ENCODE data around the gene OTOG.

The OTOG gene

GRCh38 chr11:17540807-17541206, 6.3 kb upstream of the OTOG start:
- DNase-seq: no peak

DNA sequence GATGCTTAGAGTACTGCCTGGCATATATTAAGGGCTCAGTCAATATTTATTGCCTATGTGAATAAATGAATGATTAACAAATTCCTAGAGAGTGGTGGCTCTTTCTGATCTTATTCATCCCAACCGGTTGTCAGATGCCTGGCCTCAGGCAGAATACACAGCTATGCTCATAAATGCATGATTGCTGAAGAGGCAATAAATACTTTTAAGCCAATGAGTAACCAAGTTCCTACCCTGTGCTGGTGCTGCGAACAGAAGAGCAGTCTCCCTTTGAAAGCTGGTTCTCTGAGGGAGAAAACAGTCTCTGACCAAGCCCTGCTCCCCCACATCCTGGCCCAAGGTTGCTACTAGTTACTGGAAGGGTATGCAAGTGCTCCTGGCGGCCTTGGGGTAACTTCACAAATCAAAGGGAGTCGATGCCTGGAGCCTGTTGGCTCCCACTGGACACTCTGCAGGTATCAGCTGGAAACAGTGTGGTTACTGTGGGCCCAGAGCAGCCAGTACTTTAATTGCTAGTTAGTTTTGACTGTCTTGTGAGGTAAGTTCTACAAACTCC, 5.7 kb upstream of the OTOG start:
- DNase-seq: no peak

- no peak for DNase-seq
Measured at GRCh38 chr11:17542249-17542648, 4.8 kb upstream of the OTOG start.

DNA sequence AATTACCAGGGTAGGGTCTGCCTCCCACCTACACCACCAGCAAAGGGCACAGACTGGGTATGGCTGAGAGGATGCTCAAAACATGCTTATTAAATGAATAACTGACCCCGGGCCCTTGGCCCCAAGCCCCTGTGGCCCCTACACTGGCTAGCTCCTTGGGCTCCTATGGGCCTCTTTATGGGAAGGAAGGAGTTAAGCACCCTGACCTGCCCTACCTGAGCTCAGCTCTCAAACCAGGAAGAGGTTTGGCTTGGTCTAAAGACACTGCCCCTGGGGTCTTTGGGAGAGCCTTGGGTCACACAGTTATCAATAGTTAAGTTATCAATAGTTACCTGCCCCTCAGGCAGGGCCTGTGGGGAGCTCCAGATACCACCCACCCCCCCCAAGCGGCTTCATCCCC, 4.0 kb upstream of the OTOG start:
- DNase-seq: no peak

DNA sequence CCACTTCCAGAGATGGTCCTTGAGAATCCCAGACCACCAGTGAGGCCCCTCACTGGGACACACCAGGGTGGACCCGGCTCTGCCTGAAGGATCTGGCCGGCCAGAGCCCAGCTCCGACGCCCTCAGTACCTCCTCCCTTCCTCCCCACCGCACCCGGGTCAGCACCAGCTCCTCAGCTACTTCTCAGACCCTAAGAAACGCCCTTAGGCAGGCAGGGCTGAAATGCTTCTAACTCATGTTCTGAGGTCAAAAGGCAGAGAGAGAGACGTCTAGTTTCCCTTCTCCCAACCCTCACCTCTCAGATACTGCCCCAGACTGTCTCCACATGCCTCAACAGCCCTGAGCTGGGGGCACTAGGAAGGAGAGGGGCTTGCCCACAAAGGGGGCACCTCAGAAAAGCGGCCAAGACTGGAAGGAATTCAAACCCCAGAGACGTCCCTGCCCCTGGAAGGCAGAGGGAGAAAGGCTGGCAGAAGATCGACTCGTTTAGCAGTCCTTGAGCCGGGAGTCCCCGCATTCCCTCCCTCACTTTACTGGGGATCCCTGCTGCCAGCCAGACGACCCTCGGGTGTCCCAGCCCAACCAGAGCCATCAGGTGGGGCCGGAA, 3.4 kb upstream of the OTOG start:
- no peak for DNase-seq

- DNase-seq: no peak
Measured at GRCh38 chr11:17544181-17544622, 2.9 kb upstream of the OTOG start, which contains the start of gene USH1C. Gene USH1C (minus strand): TSS chr11:17544416. CDS start chr11:17544307, 109 bp downstream.

- DNase-seq: no peak
Measured at GRCh38 chr11:17546240-17546639, 819 bp upstream of the OTOG start.

DNA sequence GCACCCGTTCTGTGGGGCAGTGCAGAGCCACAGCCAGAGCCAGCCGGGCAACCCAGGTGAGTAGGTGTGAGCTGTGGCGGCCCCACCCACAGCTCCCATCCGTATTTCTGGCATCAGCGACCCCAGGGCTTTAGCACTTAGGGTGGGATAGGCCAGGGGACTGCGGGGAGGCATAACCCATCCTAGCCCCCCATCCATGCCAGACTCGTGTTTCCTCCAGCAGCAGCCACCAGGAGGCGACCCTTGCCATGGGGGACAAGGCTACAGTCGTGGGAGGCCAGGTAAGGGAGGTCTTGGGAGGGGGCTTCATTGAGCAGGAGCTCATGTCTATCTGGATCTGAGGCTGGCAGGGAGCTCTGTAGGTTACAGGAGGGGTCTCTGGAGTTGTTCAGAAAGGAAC, 873 bp downstream of the OTOG start:
- no peak for DNase-seq

DNA sequence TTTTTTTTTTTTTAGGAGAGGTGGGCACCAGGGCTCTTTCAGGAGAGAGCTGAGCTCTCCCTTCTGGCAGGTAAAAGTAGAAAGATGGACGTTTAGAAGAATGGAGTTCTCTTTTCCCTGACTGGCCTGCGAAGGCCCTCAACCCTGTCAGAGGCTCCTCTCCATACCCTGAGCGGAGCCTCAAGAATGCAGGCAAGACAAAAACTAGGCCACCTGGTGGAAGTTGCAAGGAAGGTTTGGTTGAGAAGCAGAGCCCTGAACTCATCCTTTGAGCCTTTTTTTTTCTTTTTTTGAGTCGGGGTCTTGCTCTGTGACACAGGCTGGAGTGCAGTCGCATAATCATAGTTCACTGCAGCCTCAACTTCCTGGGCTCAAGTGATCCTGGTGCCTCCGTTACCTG, 1.4 kb downstream of the OTOG start:
- DNase-seq: no peak

DNA sequence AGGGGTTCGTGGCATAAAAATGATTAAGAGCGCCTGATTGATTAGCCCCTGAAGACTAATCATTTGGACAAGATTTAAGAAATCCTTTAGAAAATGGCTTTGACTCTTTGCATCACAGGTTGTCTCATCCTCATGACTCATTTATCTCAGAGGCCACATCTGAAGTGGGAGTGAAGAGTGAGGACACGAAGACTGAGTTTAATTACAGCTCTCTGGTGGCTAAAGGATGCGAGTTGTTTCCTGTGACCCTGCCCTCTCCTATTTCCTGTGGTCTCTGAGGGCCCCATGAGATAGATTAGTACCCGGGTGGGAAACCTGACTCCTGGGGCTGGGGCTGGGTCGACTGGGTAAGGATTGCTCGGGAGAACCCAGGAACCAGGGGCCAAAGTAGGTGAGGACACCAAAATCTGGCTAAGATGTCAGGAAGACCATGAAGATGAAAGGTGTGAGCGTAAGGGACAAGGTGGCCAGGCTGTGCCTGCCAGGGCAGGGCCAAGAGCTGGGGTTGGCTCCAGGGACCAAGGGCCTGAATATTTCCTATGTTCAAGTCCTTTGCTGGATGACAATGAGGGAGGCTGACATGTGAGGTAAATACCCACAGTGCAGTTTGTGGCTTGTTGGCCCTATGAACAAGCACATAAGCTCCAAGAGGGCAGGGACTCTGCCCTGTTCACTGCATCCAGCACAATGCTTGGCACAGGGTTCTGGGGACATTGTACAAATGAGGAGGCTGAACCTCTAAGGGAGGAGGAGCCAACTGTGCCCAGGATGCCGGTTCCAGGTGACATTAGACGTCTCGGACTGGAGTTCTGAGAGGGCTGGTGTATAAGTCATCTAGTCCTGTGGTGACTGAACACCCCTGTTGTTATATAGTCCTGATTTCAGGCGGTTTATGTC, 3.6 kb downstream of the OTOG start:
- DNase-seq: no peak

DNA sequence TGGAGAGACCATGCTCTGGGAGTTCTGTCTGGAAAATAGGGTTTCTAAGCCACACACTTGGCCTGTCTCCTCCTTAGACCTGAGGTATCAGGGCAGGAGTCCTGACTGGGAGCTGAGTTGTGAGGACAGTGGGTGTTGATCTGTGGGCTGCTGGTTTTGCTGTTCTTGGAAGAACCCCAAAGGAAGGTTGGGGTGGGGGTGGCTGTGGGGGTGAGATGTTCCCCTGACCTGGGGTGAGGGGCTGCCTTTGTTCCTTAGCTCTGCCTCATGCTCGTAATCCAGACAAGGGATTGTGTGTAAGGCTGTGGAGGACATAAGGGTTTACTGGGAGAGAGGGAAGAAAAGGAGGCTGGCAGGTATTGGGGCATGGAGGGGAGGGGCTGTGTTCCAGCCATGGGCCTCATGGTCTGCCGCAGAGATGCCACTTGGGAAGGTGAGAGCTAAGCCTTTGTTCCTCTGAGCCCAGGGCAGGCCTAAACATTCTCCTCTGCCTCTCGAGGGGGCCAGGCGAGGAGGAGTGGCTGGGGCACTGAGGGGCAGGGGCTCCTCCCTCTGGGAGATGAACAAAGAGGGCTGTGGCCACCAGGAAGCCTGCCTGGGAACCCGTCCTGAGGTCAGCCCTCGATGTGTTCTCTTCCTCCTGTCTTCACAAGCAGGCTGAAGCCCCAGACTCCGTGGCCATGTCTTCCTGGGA, 4.4 kb downstream of the OTOG start:
- DNase-seq: no peak

DNA sequence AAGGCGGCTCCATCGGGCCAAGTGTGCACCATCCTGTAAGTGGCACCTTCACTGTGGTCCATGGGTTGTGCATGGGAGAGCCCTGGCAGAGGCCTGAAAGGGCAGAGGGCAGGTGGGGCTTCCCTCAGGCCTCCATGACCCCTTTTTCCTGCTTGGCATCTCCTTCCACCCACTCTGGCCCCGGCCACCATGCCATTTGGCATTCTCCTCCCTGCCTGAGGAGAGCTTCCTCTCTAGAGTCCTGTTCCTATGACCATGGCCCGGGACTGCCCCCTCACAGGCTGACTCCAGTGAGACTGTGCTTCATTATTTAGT, 4.9 kb downstream of the OTOG start:
- no peak for DNase-seq

- no peak for DNase-seq
Measured at GRCh38 chr11:17552392-17553248, 5.6 kb downstream of the OTOG start.

- no peak for DNase-seq
Measured at GRCh38 chr11:17553249-17553546, 6.1 kb downstream of the OTOG start.

GRCh38 chr11:17554487-17554886, 7.4 kb downstream of the OTOG start:
- no peak for DNase-seq

- no peak for DNase-seq
Measured at GRCh38 chr11:17556999-17557398, 9.9 kb downstream of the OTOG start.

DNA sequence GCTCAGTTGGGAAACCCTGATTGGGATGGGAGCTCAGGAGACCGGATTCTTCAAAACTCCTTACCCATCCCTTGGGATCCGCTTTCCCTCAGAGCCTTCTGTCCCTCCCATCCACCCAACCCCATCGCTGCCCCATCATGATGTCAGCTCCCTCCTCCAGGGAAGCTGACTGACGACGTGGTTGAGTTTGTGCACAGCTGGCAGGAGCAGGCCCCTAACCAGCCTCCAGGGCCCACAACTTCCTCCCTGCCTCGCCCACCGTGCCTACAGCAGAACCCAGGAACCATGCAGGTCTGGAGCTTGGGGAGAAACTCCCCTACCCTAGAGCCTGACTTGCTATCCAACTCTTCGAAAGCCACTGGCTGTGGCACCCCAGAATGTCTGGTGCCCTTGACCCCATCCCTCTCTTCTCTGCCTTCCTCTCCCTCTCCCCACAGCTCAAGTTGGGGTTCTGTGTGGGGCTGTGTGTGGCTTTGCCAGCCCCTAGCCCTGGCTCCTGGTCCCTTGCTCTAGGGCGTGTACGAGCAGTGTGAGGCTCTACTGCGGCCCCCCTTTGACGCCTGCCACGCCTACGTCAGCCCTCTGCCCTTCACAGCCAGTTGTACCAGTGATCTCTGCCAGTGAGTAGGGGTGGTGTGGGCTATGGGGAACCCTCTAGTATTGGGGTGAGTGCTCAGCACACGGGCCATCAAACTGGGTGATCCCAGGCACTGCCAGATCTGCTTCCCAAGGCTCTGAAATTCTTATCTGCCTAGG, 11.1 kb downstream of the OTOG start:
- no peak for DNase-seq

DNA sequence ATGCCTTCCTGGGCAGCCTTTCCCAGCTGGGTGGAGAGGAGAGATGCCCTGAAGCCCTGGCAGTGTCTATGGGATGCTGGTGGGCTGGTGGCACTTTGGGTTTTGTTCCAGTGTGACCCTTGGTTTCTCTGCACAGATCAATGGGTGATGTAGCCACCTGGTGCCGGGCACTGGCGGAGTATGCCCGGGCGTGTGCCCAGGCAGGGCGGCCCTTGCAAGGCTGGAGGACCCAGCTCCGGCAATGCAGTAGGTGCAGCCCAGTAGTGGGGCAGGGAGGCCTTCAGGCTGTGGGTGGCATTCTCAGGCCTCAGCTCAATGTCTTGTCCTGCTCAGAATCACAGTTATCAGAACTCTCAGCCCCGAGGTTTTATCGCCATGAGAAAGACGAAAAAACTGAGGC, 11.9 kb downstream of the OTOG start:
- DNase-seq: no peak

- DNase-seq: no peak
Measured at GRCh38 chr11:17559341-17560087, 12.5 kb downstream of the OTOG start.

DNA sequence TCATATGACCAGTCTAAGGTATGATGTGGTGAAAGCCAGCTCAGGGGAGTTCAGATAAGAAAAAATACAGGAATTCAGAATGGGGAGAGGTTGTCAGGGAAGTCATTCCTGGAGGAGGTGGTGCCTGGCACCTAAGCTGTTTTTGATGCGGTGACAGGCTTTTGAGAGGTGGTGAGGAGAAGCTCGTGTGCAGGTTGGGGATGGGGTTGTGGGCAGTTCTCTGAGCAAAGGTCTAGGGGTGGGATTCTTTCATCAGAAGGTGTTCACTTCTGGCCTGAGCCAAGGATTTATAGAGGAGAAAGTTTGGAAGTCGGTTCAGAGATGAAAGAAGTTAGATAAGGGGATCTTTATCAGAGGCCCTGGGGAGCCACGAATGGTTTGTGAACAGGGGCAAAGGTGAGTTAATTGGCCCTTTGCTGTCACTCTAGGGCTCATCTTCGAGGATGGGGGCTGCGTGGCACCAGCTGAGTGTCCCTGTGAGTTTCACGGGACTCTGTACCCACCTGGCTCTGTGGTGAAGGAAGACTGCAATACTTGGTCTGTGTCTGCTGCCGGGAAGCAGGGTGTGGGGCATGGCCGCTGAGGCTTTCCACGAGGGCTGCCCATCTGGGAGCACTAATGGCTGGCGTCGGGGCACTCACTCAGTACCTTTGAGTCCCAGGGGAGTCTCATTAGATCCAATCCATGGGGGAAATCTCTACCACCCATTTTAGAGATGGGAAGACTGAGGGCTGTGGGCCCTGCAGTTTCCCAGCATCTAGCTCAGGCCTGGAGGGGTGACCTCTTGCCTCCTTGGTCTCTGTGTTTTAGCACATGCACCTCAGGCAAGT, 13.4 kb downstream of the OTOG start:
- DNase-seq: no peak

DNA sequence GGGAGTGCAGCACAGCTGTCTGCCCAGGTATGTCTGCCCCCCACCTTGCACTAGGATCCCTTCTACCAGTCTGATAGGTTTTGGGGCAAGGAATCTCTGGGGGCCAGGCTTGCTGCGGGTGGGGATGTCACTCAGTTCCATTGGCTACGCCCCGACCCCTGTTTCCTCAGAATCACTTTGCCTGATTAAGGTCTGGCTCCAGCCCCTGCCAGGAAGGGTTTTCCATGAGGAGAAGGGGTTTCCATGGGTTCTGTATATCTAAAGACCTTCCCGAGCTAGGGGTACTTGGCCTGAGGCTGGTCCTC, 14.0 kb downstream of the OTOG start:
- DNase-seq: no peak

All from CD4-positive, alpha-beta T cell treated with Interferon alpha-2 for 1 hour (primary cell).